K562 (cell line): ENCODE measurements around the gene CEP19. TPM values are rescaled to one million over a fixed set of nuclear protein-coding genes. Genes with fewer than 3 reads are reported as not detected.

Source experiments
- ATAC-seq: fragments of 200-7000 bp; cut with Tn5 transposase; 3 replicates; pipeline ENCODE4 v1.9.1; 2020; ENCODE audit warnings: moderate library complexity
- BruUV-seq: library from RNA; stranded (reverse); fragments of 400-500 nt; replicated peaks from 2 replicates; lab custom pipeline; 2021; lab: Mats Ljungman, UMichigan
- CTCF ChIA-PET: fragments of 300-600 bp; formaldehyde crosslinking; extraction: SDS; loops from one replicate; lab custom pipeline; 2021; ENCODE audit warnings: low intra/inter-chr PET ratio; lab: Yijun Ruan, JAX
- POLR2A ChIA-PET: fragments of 300-600, 350-650 bp; sonication (Branson Sonifier 250); formaldehyde crosslinking; extraction: SDS; loops from one replicate; lab custom pipeline; 2021; ENCODE audit warnings: antibody characterized with exemption, inconsistent platforms; lab: Yijun Ruan, JAX
- DNase-seq, 4 experiments: peaks; one replicate each; pipeline versions ENCODE4 v3.0.0 to v3.0.0-alpha.2; 2011 to 2018; ENCODE audit warnings: low spot score in 3 of 4, mixed read lengths in 3 of 4; ENCODE audit errors: extremely low read depth in 1 of 4
- FAIRE-seq: peaks from 2 replicates; lab custom pipeline; 2011; peaks lifted over from hg19 to GRCh38; lab: Jason Lieb, UNC
- H2AFZ ChIP-seq: 2 replicates; pipeline ENCODE4 v1.6.0; 2011; ENCODE audit warnings: low read depth, low read length, control low read depth, inconsistent platforms
- H3K27ac ChIP-seq: fragments of 200-600 bp; 3 replicates; pipeline ENCODE4 v1.8.0; 2011; ENCODE audit warnings: low read depth, mild to moderate bottlenecking, control low read depth, inconsistent platforms, low read length, moderate library complexity, mixed read lengths; ENCODE audit errors: extremely low read depth
- H3K27me3 ChIP-seq, 2 experiments: fragments of 300-600 bp in 1 of 2; 2 replicates in 1 of 2; 3 replicates in 1 of 2; pipeline versions ENCODE4 v1.6.0 to v1.8.0; 2011; ENCODE audit warnings: inconsistent platforms in 2 of 2, low read length in 2 of 2, mild to moderate bottlenecking in 1 of 2, mixed read lengths in 1 of 2, moderate library complexity in 1 of 2; ENCODE audit not compliant: control insufficient read depth in 2 of 2, insufficient read depth in 2 of 2
- H3K36me3 ChIP-seq: fragments of 300-600 bp; 3 replicates; pipeline ENCODE4 v1.8.0; 2011; ENCODE audit warnings: mild to moderate bottlenecking, low read length, inconsistent platforms; ENCODE audit not compliant: control insufficient read depth, insufficient read depth
- H3K4me1 ChIP-seq, 2 experiments: fragments of 200-600 bp in 1 of 2; replicated peaks in 1 of 2; 2 replicates in 1 of 2; 3 replicates in 1 of 2; pipeline versions ENCODE4 v1.5.1 to v1.8.0; 2011; ENCODE audit warnings: inconsistent platforms in 2 of 2, low read length in 2 of 2, mild to moderate bottlenecking in 1 of 2, mixed read lengths in 1 of 2, moderate library complexity in 1 of 2; ENCODE audit not compliant: control insufficient read depth in 2 of 2, insufficient read depth in 2 of 2
- H3K4me2 ChIP-seq: 2 replicates; pipeline ENCODE4 v1.6.1; 2011; ENCODE audit warnings: low read length, control low read depth, inconsistent platforms, mixed read lengths; ENCODE audit not compliant: insufficient read depth
- H3K4me3 ChIP-seq: fragments of 200-600 bp; sonication (generic), shearing (Covaris generic); 2 replicates; pipeline ENCODE4 v1.5.1; 2016; ENCODE audit warnings: control low read depth, inconsistent platforms
- H3K79me2 ChIP-seq: fragments of 200-600 bp; 3 replicates; pipeline ENCODE4 v1.8.0; 2011; ENCODE audit warnings: low read length, inconsistent platforms; ENCODE audit not compliant: control insufficient read depth, insufficient read depth
- H3K9ac ChIP-seq, 2 experiments: 2 replicates each; pipeline versions ENCODE4 v1.6.0 to v1.6.1; 2011; ENCODE audit warnings: low read depth in 2 of 2, low read length in 2 of 2, control low read depth in 1 of 2, inconsistent platforms in 1 of 2, mild to moderate bottlenecking in 1 of 2, mixed read lengths in 1 of 2; ENCODE audit not compliant: insufficient read depth in 1 of 2
- H3K9me1 ChIP-seq: one replicate; pipeline ENCODE4 v1.6.0; 2011; ENCODE audit warnings: inconsistent platforms, mild to moderate bottlenecking, low read length, moderate library complexity; ENCODE audit not compliant: control insufficient read depth, insufficient read depth
- H3K9me3 ChIP-seq: replicated peaks from 2 replicates; pipeline ENCODE4 v1.5.1; 2011; ENCODE audit warnings: low read depth, low read length, inconsistent platforms; ENCODE audit not compliant: control insufficient read depth, insufficient read depth
- H4K20me1 ChIP-seq: replicated peaks from 2 replicates; pipeline ENCODE4 v1.6.1; 2011; ENCODE audit warnings: low read length, inconsistent platforms, mixed read lengths; ENCODE audit not compliant: control insufficient read depth, insufficient read depth
- DLX4 ChIP-seq: fragments of 250-450 bp; sonication (Bioruptor Pico); IDR thresholded peaks from 2 replicates; pipeline ENCODE4 v1.6.1; 2021; ENCODE audit warnings: mild to moderate bottlenecking
- JUND ChIP-seq, 2 experiments: IDR thresholded peaks; 2 replicates in 1 of 2; 3 replicates in 1 of 2; pipeline ENCODE4 v1.6.1; 2011; ENCODE audit warnings: borderline replicate concordance in 2 of 2, low read depth in 2 of 2, low read length in 2 of 2, improper control_type of control experiment in 1 of 2, missing biosample characterization in 1 of 2, missing genetic modification characterization in 1 of 2, missing genetic modification reagents in 1 of 2
- KAT8 ChIP-seq: fragments of 450-650 bp; IDR thresholded peaks from 2 replicates; pipeline ENCODE4 v1.6.1; 2016; ENCODE audit warnings: low read depth, mild to moderate bottlenecking
- KDM4B ChIP-seq, 2 experiments: fragments of 450-650 bp in 1 of 2; sonication (generic) in 1 of 2; IDR thresholded peaks; 2 replicates each; pipeline ENCODE4 v1.6.1; 2016 to 2017; ENCODE audit warnings: borderline replicate concordance in 2 of 2, antibody characterized with exemption in 1 of 2, low read depth in 1 of 2, mild to moderate bottlenecking in 1 of 2
- KLF16 ChIP-seq: IDR thresholded peaks from 2 replicates; pipeline ENCODE4 v1.6.1; 2016; ENCODE audit warnings: antibody characterized with exemption
- RAD21 ChIP-seq, 2 experiments: fragments of 250-450 bp in 1 of 2; fragments of 450-650 bp in 1 of 2; sonication (Bioruptor Pico) in 1 of 2; formaldehyde crosslinking in 1 of 2; IDR thresholded peaks in 1 of 2; conservative IDR thresholded peaks in 1 of 2; 2 replicates each; pipeline versions ENCODE4 v1.4.0 to v1.8.0; 2020 to 2022; ENCODE audit warnings: mild to moderate bottlenecking in 2 of 2, moderate library complexity in 1 of 2
- TCFL5 ChIP-seq: fragments of 250-450 bp; sonication (Bioruptor Pico); conservative IDR thresholded peaks from 2 replicates; pipeline ENCODE4 v1.6.1; 2021; ENCODE audit warnings: mild to moderate bottlenecking, moderate library complexity, matching md5 sums
- ZBTB12 ChIP-seq: fragments of 250-450 bp; sonication (Bioruptor Pico); IDR thresholded peaks from 2 replicates; pipeline ENCODE4 v1.4.0; 2020
- WGBS: fragments of 100-300 bp; shearing (Covaris generic); methylation state at CpG from one replicate; pipeline ENCODE4 v1.1.6; 2016; ENCODE audit warnings: low coverage, mixed read lengths; ENCODE audit not compliant: insufficient coverage; ENCODE audit errors: missing lambda C conversion rate; 5-methylcytosine and 5-hydroxymethylcytosine counted together
- in situ Hi-C: fragments of 300-500 bp; cut with MboI; formaldehyde crosslinking; loops from 4 replicates; pipeline ENCODE4 v1.15.0; 2018; ENCODE audit warnings: inconsistent platforms, mixed read lengths
- intact Hi-C: fragments of 100-400 bp; cut with micrococcal nuclease; formaldehyde crosslinking; loops from 2 replicates; pipeline ENCODE4 v1.14.2; 2022
- polyA plus RNA-seq, 8 experiments: library from polyadenylated mRNA; depleted of rRNA in 4 of 8; stranded (reverse) in 5 of 8; unstranded in 3 of 8; fragments of >200 nt; fragmentation: Nextera tagmentation in 2 of 8; fragmentation: Illumina TruSeq in 1 of 8; extraction: Ambion mirVana in 2 of 8; extraction: Trizol in 1 of 8; gene quantifications; 2 replicates each; pipeline versions ENCODE4 v1.2.1 to v1.2.3, GENCODE V29; 2011 to 2014; ENCODE audit warnings: inconsistent platforms in 1 of 8, missing spikeins in 1 of 8
- total RNA-seq, 7 experiments: library from RNA; depleted of rRNA in 6 of 7; stranded (reverse); fragments of >200 nt in 6 of 7; fragmentation: Illumina TruSeq in 2 of 7; extraction: Trizol in 2 of 7; gene quantifications; 2 replicates each; pipeline versions ENCODE4 v1.2.1 to v1.2.3, GENCODE V29; 2011 to 2021; ENCODE audit warnings: low replicate concordance in 1 of 7

The CEP19 gene
- total and polyA plus RNA-seq, 9 of the 15 experiments (the other 6 are each of a cell fraction or from before 2014, with no cell fraction given), result 2.5 to 4.5 (median 3.7) TPM

GRCh38 chr3:196735751-196736150 is 23.7 kb upstream of the CEP19 start:
- Histone ChIP-seq H3K27me3 (no peaks in the 10 kb centered on the region), H4K20me1 (no peaks in the 10 kb centered on the region), H3K79me2 (peaks cover 10% of the 10 kb centered on the region), H3K9ac (no peak overlapping the region), H3K4me2 (no peak overlapping the region), H3K9me3 (no peaks in the 10 kb centered on the region; the same call in 1 of the 2 replicates), H3K4me3 (no peak overlapping the region), H3K27ac (no peak overlapping the region), H3K9me1 (no peaks in the 10 kb centered on the region), H3K4me1 (no peaks in the 10 kb centered on the region; a peak in 1 of 5 replicates), H3K36me3 (peaks cover 13% of the 10 kb centered on the region; the same call in 2 of the 3 replicates), H2AFZ (no peak overlapping the region)
- ChIA-PET POLR2A (no interaction called here), CTCF (no interaction called here)
- in situ Hi-C loops, result no loop called here
- DNase-seq (no peak), ATAC-seq (no peak), FAIRE-seq (no peak)
- 70% methylated on average over 3 of the region's 3 CpGs for WGBS
- no TSS peak for BruUV-seq
- intact Hi-C loops, result no loop called here
- TF ChIP-seq DLX4 (CRISPR knock-in tag), result no peak
- TF ChIP-seq KAT8, result no peak
- no peak for TF ChIP-seq ZBTB12 (CRISPR knock-in tag)
- TF ChIP-seq TCFL5 (CRISPR knock-in tag), result no peak
- TF ChIP-seq RAD21 (CRISPR knock-in tag; conservative IDR thresholded peaks at IDR 0.05 in 1 of 2, IDR thresholded peaks at IDR 0.05 in 1 of 2), result no peak
- TF ChIP-seq KDM4B (IDR thresholded peaks at IDR 0.05; ENCODE audit: borderline replicate concordance in 2 of 2, low read depth in 1 of 2), result no peak
- TF ChIP-seq JUND (IDR thresholded peaks at IDR 0.05; ENCODE audit: borderline replicate concordance, low read depth, low read length), result no peak
- no peak for TF ChIP-seq JUND (tag; IDR thresholded peaks at IDR 0.05; ENCODE audit: borderline replicate concordance, low read depth, low read length)
- no peak for TF ChIP-seq KLF16
